Left ventricle myocardium superior (tissue), 1 donor: ENCODE data around the gene HCAR2. TPM values are rescaled to one million over a fixed set of nuclear protein-coding genes. Genes with fewer than 3 reads are reported as not detected.
"Not testable (repeated sequence)": the region's sequence is repeated elsewhere in the genome, so short reads cannot be mapped to it uniquely, and the experiment has no call there.

Source experiments
- ATAC-seq: fragments of 200-7000 bp; cut with Tn5 transposase; one replicate; pipeline ENCODE4 v1.9.1; 2020; ENCODE audit warnings: mild to moderate bottlenecking, moderate library complexity
- DNase-seq: peaks from one replicate; pipeline ENCODE4 v3.0.0-alpha.2; 2020
- intact Hi-C: fragments of 100-400 bp; cut with micrococcal nuclease; formaldehyde crosslinking; loops from one replicate; pipeline ENCODE4 v1.11.0; 2022
- total RNA-seq: library from RNA; stranded (reverse); fragmentation: NEBNext Ultra II Directional; extraction: Animal tissue kit (Norgen Biotek cat#: 25700); gene quantifications from one replicate; pipeline ENCODE4 v1.2.1, GENCODE V29; 2021
- donor health status: DM: no; HTN: yes; CAD: no; lungs with severe emphysema.

Gene HCAR2
- total RNA-seq, 1 donor from 2014 or later = 0.17 TPM

- ATAC-seq, DNase-seq: not testable (repeated sequence)
Measured at GRCh38 chr12:122676015-122676414, 27.1 kb downstream of the HCAR2 start.

GRCh38 chr12:122672515-122672914 lies 30.6 kb downstream of the HCAR2 start:
- DNase-seq = no peak
- intact Hi-C loops = no loop called here
- no peak for ATAC-seq

More at GRCh38 chr12:122676015-122676414, 27.1 kb downstream of the HCAR2 start:
- intact Hi-C loops = not testable (repeated sequence)

DNA sequence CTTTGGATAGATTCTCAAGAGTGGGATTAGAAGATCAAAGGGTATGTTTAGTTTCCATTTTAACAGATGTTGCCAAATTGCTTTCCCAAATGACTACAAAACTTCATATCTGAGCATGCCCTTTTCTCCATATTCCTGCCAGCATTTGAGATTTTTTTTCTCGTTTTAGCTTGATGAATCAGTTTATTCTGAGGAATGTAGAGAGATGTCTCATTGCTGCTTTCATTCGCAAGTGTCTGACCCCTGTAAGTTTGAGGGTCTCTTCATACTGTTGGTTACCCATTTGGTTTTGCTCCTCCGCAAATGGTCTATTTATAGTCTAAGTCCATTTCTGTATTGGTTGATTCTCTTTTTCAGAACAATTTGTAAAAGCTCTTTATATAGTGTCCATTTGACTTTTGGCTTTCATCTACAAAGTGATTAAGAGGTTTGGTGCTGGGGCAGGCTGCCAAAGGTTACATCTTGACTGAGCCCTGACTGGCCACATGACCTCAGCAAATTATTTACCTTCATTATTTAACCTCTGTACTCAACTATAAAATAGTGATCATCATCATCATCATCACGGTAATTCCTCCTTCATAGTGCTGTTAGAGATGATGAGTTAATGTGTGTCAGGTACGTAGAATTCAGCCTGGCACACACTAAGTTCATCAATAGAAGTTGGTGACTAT lies 33.6 kb downstream of the HCAR2 start:
- intact Hi-C loops = no loop called here
- DNase-seq = no peak
- ATAC-seq = no peak

DNA sequence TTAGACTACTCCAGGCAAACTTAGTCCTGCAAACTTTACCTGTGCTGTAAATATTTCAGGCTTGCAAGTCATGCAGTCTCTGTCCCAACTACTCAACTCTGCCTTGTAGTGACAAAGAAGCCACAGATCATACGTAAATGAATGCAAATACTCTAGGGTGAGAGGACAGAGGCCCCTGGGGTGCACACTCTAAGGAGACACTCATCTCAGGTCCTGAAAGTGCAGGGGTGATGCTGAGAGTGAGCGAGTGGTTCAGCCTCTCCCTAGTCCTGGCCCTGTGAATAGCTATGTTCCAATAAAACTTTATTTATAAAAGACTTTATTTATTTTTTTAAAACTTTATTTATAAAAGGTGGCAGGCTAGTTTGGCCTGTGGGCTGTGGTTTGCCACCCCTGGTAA lies 34.9 kb downstream of the HCAR2 start:
- intact Hi-C loops = no loop called here
- no peak for DNase-seq
- no peak for ATAC-seq

GRCh38 chr12:122665759-122666158 lies 37.4 kb downstream of the HCAR2 start:
- intact Hi-C loops = no loop called here
- DNase-seq (no peak), ATAC-seq (no peak)

DNA sequence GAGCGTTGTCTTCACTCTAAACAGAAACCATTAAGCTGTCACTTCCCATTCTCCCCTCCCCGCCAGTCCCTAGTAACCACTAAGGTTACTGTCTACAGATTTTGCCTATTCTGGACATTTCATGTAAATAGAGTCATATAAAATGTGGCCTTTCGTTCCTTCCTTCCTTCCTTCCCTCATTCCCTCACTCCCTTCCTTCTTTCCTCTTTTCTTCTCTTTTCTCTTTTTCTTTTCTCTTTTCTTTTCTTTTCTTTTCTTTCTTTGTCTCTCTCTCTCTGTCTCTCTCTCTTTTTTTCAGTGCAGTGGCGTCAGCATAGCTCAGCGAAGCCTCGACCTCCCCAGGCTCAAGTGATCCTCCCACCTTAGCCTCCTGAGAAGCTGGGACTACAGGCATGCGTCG lies 37.8 kb downstream of the HCAR2 start:
- DNase-seq = no peak
- intact Hi-C loops = no loop called here
- ATAC-seq = no peak

DNA sequence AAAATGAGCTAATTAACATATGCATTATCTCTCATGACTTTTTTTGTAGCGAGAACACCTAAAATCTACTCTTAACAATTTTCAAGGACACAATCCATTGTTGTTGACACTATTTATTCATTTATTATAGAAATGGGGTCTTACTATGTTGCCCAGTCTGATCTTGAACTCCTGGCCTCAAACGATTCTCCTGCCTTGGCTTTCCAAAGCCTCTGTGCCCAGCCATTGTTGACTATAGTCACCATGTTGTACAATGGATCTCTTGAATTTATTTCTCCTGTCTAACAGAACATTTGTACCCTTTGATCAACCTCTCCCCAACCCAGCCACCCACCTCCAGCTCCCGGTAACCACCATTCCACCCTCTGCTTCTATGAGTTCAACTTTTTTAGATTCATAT lies 41.2 kb downstream of the HCAR2 start:
- no peak for DNase-seq
- intact Hi-C loops = no loop called here
- ATAC-seq = no peak

DNA sequence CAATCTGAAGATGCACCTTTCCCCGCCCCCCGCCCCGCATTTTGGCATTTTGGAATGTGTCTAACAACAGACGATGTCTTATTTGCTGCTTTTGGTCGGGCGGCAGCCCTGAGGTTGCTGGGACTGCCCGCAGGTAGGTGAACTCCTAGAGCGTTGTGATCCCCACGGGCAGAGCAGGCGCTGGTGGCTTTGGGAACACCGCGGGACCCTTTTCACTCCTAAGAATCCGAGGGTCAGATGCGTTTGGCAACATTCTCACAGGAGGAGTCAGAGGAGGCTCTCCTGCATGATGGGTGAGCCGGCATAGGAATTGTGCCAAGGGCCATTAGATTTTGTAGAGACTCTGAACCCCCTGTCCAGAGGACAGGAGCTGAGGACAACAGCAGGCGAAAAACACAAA lies 41.9 kb downstream of the HCAR2 start:
- no peak for ATAC-seq
- intact Hi-C loops = no loop called here
- DNase-seq = no peak

DNA sequence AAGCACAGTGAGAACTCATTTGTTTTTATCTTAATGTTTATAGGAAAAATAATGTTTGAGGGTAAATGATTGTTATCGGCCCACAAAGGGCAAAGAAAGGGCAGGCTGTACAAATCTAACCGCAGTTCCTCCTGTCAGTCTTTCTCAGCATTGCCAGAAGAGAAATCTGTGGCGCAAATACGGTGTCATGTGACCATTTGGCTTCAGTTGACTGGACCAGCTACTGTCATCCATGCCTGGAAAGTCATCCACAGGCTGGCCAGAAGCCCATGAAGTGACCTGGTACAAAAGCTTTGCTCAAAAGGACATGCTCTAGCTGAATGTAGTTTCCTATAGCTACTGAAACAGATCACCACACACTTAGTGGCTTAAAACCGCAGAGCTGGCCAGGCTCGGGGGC lies 43.6 kb downstream of the HCAR2 start:
- ATAC-seq (peak; percentile 69), DNase-seq (peak; percentile 38)
- intact Hi-C loops = no loop called here

GRCh38 chr12:122656298-122656697 lies 46.9 kb downstream of the HCAR2 start:
- no peak for DNase-seq
- ATAC-seq = no peak
- intact Hi-C loops = no loop called here

DNA sequence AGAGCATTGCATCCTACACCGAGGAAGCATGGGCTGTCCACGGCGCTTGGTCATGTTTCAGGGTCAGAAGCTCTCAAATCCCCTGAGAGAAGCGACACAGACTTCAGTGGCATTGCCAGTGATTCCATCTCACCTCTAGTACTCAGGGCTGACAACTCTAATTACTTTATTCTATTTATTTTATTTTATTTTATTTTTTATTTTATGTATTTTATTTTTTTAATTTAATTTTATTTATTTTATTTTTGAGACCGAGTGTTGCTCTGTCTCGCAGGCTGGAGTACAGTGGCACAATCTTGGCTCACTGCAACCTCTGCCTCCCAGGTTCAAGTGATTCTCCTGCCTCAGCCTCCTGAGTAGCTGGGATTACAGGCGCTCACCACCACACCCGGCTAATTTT lies 49.9 kb downstream of the HCAR2 start:
- DNase-seq, ATAC-seq, intact Hi-C loops: not testable (repeated sequence)

GRCh38 chr12:122651520-122652224 lies 51.5 kb downstream of the HCAR2 start:
- DNase-seq (no peak), ATAC-seq (no peak)
- intact Hi-C loops = no loop called here

Other genes with a start within 250 kb of the HCAR2 start
- 9.0 TPM for gene ZCCHC8, start 202.4 kb downstream of the HCAR2 start, total RNA-seq
- gene RSRC2, start 176.4 kb downstream of the HCAR2 start, total RNA-seq = 36.7 TPM
- gene KNTC1, start 176.1 kb downstream of the HCAR2 start, total RNA-seq = 3.5 TPM
- 0.12 TPM for gene HCAR3, start 13.5 kb upstream of the HCAR2 start, total RNA-seq
- gene HCAR1, start 27.5 kb upstream of the HCAR2 start, total RNA-seq = 0.12 TPM
- 23.2 TPM for gene DENR, start 49.5 kb upstream of the HCAR2 start, total RNA-seq
- gene CCDC62, start 71.2 kb upstream of the HCAR2 start, total RNA-seq = 0.59 TPM
- gene HIP1R, start 132.1 kb upstream of the HCAR2 start, total RNA-seq = 27.4 TPM
- gene VPS37B, start 192.8 kb upstream of the HCAR2 start, total RNA-seq = 29.5 TPM